CD4-positive, alpha-beta T cell treated with Interleukin-12 subunit alpha and Interleukin-12 subunit beta, for 1 hour (primary cell): ENCODE data around the gene CPLX3.
A peak's percentile ranks its signal among the peaks of the same experiment; 100 is the strongest.

Source experiments
- DNase-seq: peaks from one replicate; pipeline ENCODE4 v3.0.0-alpha.2; 2020

The CPLX3 gene

DNA sequence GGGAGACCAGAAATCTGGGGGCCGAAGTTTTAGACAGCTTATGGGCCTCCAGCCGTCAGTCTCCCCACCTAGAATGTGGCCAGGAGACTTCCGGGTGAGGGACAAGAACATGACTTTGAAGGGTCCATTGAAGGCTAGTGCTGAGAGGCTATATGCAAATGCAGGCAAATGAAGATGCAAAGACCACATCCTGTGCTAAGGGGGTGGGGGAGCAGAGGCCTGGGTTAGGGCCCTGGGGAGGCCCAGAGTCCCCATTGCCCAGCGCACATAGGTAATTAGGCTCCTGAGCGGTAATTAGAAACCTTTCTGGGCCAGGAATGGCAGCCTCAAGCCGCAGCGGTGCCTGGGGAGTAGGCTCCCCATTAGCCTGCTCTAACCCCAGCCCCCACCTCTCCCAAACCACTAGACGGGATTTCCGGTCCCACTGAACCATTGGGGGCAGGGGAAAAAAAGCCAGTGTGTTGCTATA, 37.7 kb upstream of the CPLX3 start:
- DNase-seq: peak; percentile 62

DNA sequence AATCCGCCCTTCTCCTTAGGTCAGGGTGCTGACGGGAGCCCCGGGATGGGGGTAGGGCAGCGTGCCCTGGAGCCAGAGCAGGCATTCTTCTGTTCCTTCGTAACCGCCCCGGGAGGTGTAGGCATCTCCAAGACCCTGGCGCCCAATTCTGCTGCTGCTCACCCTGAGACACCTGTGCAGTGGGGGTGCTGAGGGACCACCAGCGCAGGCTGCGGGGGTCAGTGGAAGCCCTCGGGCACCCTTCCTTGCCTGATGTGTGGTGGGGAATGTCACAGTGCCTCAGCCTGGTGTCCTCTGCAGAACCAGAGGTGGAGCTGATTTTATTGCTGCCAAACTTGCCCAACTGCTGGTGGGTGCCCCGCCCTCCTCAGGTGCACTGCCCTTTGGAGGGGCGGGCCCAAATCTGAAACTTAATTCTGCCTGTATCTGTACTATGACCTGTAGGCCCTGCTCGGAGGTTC, 37.2 kb upstream of the CPLX3 start:
- DNase-seq: no peak

GRCh38 chr15:74789741-74790079, 36.7 kb upstream of the CPLX3 start:
- DNase-seq: no peak

DNA sequence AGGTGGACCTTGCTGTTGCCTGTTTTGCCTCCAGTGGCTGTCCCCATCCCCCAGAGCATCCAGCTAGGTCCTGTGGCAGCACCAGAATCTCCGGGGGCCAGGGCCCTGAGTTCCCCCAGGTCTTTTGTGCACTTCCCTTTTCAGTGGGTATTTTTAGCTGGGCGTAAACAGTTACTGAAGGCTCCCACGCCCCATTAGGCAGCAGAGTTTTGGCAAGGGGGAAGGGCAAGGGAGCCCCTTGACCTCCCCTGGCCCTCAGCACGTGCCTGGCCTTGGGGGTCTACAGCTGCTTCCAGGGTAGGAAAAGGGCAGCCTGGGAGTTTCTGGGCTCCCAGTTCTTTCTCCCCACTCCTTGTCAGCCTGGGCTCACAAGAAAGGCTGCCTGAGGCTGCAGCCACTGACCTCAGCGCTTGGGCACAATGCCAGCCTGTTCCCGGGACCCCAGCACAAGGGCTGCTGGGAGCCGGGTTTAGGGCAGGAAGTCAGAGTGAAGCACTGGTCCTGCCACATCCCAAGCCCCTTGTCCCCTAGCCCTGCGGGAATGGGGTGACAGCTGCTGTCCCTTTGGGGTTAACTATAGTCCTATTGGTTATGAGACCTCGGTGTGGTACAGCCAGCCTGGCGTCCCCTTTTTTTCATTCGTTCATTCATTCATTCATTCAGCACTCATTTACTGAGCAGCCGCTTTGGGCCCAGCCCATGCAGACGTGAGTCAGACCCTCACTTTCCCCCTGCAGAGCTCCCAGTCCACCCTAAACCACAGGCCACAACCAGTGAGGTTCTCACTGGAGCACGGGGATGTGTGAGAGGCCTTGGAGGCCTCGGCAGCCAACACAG, 36.1 kb upstream of the CPLX3 start:
- no peak for DNase-seq

DNA sequence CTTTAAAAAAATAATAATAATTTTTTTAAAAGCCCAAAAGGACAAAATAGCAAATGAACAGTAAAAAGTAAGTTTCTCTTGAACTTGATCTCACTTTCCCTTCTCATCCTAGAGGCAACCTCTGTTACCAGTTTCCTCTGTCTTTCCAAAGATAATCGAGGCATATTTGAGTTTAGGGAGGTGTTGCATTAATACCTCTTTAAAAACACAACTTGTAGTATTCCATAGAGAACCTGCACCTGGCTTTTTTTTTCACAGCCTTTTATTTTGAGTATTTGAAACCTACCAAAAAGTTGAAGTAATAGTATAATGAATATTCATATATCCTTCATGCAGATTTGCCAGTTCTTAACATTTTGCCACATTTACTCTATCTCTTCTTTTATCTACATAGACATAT, 35.4 kb upstream of the CPLX3 start:
- no peak for DNase-seq

GRCh38 chr15:74791667-74792066, 34.8 kb upstream of the CPLX3 start:
- no peak for DNase-seq

- no peak for DNase-seq
Observed at GRCh38 chr15:74792227-74793016, 34.0 kb upstream of the CPLX3 start.

GRCh38 chr15:74793135-74794028, 33.0 kb upstream of the CPLX3 start:
- peak; percentile 81 for DNase-seq

DNA sequence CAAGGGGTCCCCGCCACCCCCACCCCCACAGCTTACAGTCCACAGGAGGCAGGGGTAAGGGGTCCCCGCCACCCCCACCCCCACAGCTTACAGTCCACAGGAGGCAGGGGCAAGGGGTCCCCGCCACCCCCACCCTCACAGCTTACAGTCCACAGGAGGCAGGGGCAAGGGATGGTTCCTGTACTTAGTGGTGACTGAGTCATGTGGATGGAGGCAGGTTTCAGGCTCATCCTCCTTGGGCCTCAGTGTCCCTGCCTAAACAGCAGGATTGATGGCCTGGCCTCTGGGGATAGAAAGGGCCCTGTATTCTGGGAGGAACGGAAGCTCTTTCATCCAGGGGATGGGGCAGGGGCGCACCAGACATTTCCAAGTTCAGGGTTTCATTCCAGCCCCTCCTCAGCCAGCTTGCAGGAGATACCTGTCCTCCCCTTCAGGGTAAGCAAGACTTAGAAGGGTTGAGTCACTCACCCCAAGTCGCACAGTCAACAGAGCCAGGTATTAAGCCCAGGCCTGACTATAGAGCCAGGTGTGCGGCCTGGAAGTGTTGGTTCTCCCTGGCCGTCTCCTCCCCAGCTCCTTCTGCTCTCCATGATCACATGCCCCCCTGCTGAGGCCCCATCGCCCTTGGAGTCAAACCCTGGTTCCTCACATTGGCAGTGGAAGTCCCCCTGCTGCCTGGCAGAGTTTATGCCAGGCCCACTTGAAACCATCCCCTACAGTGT, 32.0 kb upstream of the CPLX3 start:
- DNase-seq: no peak

- no peak for DNase-seq
Observed at GRCh38 chr15:74794970-74795349, 31.5 kb upstream of the CPLX3 start.

DNA sequence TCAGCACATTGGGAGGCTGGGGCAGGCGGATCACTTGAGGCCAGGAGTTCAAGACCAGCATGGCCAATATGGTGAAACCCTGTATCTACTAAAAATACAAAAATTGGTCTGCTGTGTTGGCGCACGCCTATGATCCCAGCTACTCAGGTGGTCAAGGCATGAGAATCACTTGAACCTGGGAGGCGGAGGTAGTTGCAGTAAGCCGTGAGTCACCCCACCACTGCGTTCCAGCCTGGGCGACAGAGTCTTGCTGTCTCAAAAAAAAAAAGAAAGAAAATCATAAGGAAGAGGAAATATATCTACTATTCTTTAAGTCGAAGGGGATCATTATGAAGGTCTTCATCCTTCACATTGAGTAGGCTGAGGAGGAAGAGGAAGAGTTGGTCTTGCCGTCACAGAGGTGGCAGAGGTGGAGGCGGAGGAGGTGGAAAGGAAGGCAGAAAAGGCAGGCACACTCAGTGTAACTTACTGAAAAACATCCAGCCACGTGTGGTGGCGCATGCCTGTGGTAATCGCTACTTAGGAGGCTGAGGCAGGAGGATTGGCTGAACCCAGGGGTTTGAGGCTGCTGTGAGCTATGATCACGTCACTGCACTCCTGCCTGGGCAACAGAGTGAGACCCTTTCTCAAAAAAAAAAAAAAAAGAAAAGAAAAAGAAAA, 30.3 kb upstream of the CPLX3 start:
- peak; percentile 48 for DNase-seq

DNA sequence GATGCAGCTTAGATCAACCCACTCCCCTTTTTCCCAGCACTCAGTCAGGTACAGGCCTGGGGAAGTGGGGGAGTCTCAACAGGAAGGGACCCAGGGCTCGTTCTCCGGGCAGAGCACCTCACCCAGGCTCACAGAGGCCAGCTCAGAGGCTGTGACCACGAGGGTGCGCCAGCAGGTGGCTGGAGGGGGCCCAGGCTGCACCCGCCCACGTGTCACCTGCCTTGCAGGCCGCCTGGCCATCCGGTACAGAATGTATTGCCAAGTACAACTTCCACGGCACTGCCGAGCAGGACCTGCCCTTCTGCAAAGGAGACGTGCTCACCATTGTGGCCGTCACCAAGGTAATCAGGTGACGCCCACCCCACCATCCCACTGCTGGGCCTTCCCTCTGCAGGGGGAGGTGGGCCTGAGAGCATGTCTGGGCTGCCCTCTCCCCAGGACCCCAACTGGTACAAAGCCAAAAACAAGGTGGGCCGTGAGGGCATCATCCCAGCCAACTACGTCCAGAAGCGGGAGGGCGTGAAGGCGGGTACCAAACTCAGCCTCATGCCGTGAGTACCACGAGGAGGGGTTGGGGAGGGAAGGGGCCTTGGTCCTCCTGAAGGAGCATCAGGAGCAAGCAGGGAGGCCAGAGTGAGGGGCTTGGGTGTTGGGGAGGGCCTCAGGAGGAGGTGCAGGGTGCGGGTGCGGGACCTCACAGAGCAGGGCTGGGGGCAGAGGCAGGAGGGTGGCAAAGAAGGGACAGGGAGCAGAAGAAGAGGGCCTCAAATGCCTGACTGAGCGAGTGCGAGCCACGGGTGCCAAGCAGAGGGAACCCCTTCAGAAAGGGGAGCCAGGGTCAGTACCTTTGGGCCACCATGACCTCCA, 27.8 kb upstream of the CPLX3 start:
- DNase-seq: no peak

DNA sequence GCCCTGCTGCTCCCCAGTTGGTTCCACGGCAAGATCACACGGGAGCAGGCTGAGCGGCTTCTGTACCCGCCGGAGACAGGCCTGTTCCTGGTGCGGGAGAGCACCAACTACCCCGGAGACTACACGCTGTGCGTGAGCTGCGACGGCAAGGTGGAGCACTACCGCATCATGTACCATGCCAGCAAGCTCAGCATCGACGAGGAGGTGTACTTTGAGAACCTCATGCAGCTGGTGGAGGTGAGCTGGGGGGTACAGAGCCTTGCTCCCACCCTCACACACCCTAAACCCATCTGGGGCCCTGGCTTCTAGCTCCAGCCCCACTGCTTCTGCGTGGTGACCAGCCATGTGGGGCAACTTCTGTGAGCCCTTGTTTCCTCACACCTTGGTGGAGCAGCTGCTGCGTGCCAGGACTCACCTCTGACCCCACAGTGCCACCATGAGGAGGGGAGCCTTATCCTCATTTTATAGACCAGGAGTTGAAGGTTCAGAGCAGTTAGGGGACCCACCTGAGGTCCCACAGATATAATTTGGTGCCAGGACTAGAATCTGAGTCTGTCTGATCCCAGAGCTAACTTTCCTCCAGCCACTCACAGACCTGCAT, 27.1 kb upstream of the CPLX3 start:
- DNase-seq: no peak

- peak; percentile 92 for DNase-seq
Observed at GRCh38 chr15:74799856-74800558, 26.4 kb upstream of the CPLX3 start.

GRCh38 chr15:74800559-74801094, 25.8 kb upstream of the CPLX3 start:
- DNase-seq: no peak

GRCh38 chr15:74801311-74801997, 25.0 kb upstream of the CPLX3 start:
- no peak for DNase-seq

- DNase-seq: no peak
Observed at GRCh38 chr15:74802290-74802689, 24.1 kb upstream of the CPLX3 start.

DNA sequence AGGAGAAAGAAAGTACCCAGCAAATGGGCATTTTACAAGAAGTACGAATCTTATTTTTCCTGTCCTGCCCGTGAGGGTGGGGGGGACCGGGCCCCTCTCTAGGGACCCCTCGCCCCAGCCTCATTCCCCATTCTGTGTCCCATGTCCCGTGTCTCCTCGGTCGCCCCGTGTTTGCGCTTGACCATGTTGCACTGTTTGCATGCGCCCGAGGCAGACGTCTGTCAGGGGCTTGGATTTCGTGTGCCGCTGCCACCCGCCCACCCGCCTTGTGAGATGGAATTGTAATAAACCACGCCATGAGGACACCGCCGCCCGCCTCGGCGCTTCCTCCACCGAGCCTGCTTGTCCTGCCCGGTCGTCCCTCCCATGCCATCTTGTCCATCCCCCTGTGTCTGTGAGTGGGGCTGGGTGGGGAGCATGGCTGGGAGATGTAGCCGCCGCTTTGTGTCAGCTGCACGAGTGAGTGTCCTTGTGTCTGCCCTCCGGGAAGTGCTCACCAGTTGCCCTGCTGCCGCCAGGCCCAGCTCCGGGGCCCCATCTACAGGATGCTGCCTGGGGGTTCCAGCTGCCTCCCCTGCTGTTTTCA, 23.5 kb upstream of the CPLX3 start:
- no peak for DNase-seq
